Spleen (tissue), 11 donors: ENCODE measurements around the gene AGRN. TPM values are rescaled to one million over a fixed set of nuclear protein-coding genes. Genes with fewer than 3 reads are reported as not detected.

Experiments used
- DNase-seq: peaks from one replicate; pipeline ENCODE4 v3.0.0-alpha.2; 2020
- H3K27ac ChIP-seq, 8 donors: fragments of 200-600 bp; sonication (generic) in 7 of 8; 1 replicate in 4 of 8; 2 replicates in 4 of 8; pipeline versions ENCODE4 v1.5.0 to v1.8.0; 2016 to 2021; ENCODE audit warnings: inconsistent platforms in 4 of 8, mild to moderate bottlenecking in 4 of 8, moderate library complexity in 1 of 8
- H3K27me3 ChIP-seq, 7 donors: fragments of 200-600 bp; sonication (generic) in 6 of 7; replicated peaks in 1 of 7; 1 replicate in 4 of 7; 2 replicates in 3 of 7; pipeline versions ENCODE4 v1.5.0 to v1.8.0; 2016 to 2021; ENCODE audit warnings: inconsistent platforms in 3 of 7, mild to moderate bottlenecking in 1 of 7
- H3K36me3 ChIP-seq, 6 donors: fragments of 200-600 bp; sonication (generic) in 5 of 6; 1 replicate in 4 of 6; 2 replicates in 2 of 6; pipeline versions ENCODE4 v1.5.0 to v1.8.0; 2016 to 2021; ENCODE audit warnings: inconsistent platforms in 2 of 6
- H3K4me1 ChIP-seq, 6 donors: fragments of 200-600 bp; sonication (generic) in 5 of 6; 1 replicate in 3 of 6; 2 replicates in 3 of 6; pipeline versions ENCODE4 v1.5.0 to v1.8.0; 2016 to 2021; ENCODE audit warnings: inconsistent platforms in 3 of 6
- H3K4me3 ChIP-seq, 8 donors: fragments of 200-600 bp; sonication (generic) in 7 of 8; 1 replicate in 4 of 8; 2 replicates in 4 of 8; pipeline versions ENCODE4 v1.5.0 to v1.8.0; 2016 to 2021; ENCODE audit warnings: inconsistent platforms in 4 of 8, mild to moderate bottlenecking in 4 of 8, moderate library complexity in 2 of 8
- H3K9me3 ChIP-seq, 8 donors: fragments of 200-600 bp; sonication (generic) in 7 of 8; 1 replicate in 4 of 8; 2 replicates in 4 of 8; pipeline versions ENCODE4 v1.5.0 to v1.8.0; 2016 to 2021; ENCODE audit warnings: inconsistent platforms in 4 of 8
- POLR2A ChIP-seq, 3 donors: fragments of 450-650 bp; IDR thresholded peaks; one replicate each; pipeline ENCODE4 v1.5.1; 2017; ENCODE audit warnings: antibody characterized with exemption in 3 of 3, mild to moderate bottlenecking in 1 of 3
- POLR2AphosphoS5 ChIP-seq, 3 donors: sonication (generic); formaldehyde crosslinking; IDR thresholded peaks; one replicate each; pipeline ENCODE4 v1.5.1; 2017; ENCODE audit warnings: antibody characterized with exemption in 3 of 3
- WGBS, 5 donors: extraction: QIAGEN DNeasy Blood & Tissue Kit in 3 of 5; methylation state at CpG; one replicate each; pipeline versions ENCODE4 v1.1.5 to v1.1.7; 2013 to 2018; 5-methylcytosine and 5-hydroxymethylcytosine counted together
- intact Hi-C: fragments of 100-400 bp; cut with DNase I; formaldehyde crosslinking; loops from one replicate; pipeline ENCODE4 v1.15.0; 2023; ENCODE audit warnings: low total_unique reads
- polyA plus RNA-seq, 3 donors: library from polyadenylated mRNA; stranded (reverse); fragments of 200-250 nt; gene quantifications; one replicate each; pipeline ENCODE4 v1.2.1, GENCODE V29; 2013
- total RNA-seq, 7 donors: library from RNA; depleted of rRNA in 3 of 7; stranded (reverse); fragments of >200 nt in 3 of 7; fragmentation: NEBNext Ultra II Directional in 4 of 7; extraction: Animal tissue kit (Norgen Biotek cat#: 25700) in 4 of 7; gene quantifications; one replicate each; pipeline versions ENCODE4 v1.1.0 to v1.2.1, GENCODE V29; 2016 to 2021
- TF ChIP-seq, protein P1 (sequence below), 11 experiments: fragments of 200-600 bp in 7 of 11; fragments of 450-650 bp in 4 of 11; sonication (generic) in 4 of 11; IDR thresholded peaks in 8 of 11; conservative IDR thresholded peaks in 3 of 11; 1 replicate in 7 of 11; 2 replicates in 4 of 11; pipeline versions ENCODE4 v1.4.0 to v1.8.0; 2016 to 2021; ENCODE audit warnings: antibody characterized with exemption in 11 of 11, inconsistent platforms in 4 of 11, mild to moderate bottlenecking in 1 of 11
- donor health status: healthy with polysubstance abuse.
- donor health status: DM: no; HTN: no; CAD: no; lungs with moderate emphysema.
- donor health status: DM: no; HTN: no; CAD: no.
- donor health status: Bipolar disorder and iron deficiency.
- donor health status: healthy.
- donor health status: DM: no; HTN: no; CAD: no.
- donor health status: DM: yes; HTN: yes; CAD: no.

Gene AGRN
- total and polyA plus RNA-seq, 10 donors: 4.6 to 27.2 (median 14.5) TPM

DNA sequence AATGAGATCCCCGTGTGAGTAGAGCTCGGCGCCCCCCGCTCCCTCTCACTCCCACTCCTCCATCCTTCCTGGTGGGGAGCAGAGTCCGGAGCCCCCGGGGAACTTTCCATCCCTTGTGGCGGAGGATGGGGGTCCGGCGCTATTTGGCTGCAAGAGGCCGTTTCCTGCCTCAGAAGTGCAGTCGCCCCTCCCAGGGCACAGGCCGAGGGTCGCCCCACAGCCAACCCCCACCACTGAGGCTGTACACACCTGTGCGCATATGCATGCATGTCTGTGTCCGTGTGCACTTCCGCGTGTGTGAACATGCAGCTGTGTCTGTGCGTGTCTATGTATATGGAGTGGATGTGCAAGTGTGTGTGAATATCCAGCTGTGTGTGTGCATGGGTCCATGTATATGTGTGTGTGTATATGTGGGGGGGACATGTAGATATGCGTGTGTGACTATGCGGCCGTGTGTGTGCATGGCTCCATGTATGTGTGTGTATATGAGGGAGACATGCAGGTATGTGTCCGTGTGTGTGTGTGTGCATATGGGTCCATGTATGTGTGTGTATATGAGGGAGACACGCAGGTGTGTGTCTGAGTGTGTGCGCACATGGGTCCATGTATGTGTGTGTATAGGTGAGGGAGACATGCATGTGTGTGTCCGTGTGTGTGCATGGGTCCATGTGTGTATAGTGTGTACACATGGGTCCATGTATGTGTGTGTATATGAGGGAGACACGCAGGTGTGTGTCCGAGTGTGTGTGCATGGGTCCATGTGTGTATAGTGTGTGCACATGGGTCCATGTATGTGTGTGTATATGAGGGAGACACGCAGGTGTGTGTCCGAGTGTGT is 32.3 kb downstream of the AGRN start:
- Histone ChIP-seq H3K4me1 (no peaks in the 10 kb centered on the region), H3K4me3 (no peak overlapping the region), H3K27ac (no peak overlapping the region), H3K9me3 (no peaks in the 10 kb centered on the region), H3K27me3 (peaks cover 0 to 7% (median 3%) of the 10 kb centered on the region in 7 donors), H3K36me3 (peaks cover 0 to 28% (median 1%) of the 10 kb centered on the region in 6 donors)
- 92 to 96% (median 95%) methylated on average over 29 of the region's 29 CpGs for WGBS, 5 donors
- intact Hi-C loops: no loop called here
- TF ChIP-seq, protein P1, sequence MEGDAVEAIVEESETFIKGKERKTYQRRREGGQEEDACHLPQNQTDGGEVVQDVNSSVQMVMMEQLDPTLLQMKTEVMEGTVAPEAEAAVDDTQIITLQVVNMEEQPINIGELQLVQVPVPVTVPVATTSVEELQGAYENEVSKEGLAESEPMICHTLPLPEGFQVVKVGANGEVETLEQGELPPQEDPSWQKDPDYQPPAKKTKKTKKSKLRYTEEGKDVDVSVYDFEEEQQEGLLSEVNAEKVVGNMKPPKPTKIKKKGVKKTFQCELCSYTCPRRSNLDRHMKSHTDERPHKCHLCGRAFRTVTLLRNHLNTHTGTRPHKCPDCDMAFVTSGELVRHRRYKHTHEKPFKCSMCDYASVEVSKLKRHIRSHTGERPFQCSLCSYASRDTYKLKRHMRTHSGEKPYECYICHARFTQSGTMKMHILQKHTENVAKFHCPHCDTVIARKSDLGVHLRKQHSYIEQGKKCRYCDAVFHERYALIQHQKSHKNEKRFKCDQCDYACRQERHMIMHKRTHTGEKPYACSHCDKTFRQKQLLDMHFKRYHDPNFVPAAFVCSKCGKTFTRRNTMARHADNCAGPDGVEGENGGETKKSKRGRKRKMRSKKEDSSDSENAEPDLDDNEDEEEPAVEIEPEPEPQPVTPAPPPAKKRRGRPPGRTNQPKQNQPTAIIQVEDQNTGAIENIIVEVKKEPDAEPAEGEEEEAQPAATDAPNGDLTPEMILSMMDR (IDR thresholded peaks at IDR 0.05 in 8 of 11, conservative IDR thresholded peaks at IDR 0.05 in 3 of 11): no peak
- TF ChIP-seq POLR2A (IDR thresholded peaks at IDR 0.05) (no peak), POLR2AphosphoS5 (IDR thresholded peaks at IDR 0.05) (no peak)
- DNase-seq: no peak

- peaks cover 0 to 20% (median 0%) of the 10 kb centered on the region in 6 donors for H3K36me3 ChIP-seq
- WGBS, 5 donors: 83 to 94% (median 90%) methylated on average over 9 to 15 of the region's 15 CpGs
- DNase-seq: no peak
- H3K27ac ChIP-seq: no peak overlapping the region
- intact Hi-C loops: no loop called here
- H3K4me3 ChIP-seq: no peak overlapping the region
- TF ChIP-seq POLR2A (IDR thresholded peaks at IDR 0.05) (no peak), POLR2AphosphoS5 (IDR thresholded peaks at IDR 0.05) (no peak)
- TF ChIP-seq, protein P1 (IDR thresholded peaks at IDR 0.05 in 8 of 11, conservative IDR thresholded peaks at IDR 0.05 in 3 of 11): no peak
- peaks cover 0 to 15% (median 11%) of the 10 kb centered on the region in 7 donors for H3K27me3 ChIP-seq
- no peaks in the 10 kb centered on the region for H3K9me3 ChIP-seq
- H3K4me1 ChIP-seq: peaks cover 0 to 2% (median under 1%) of the 10 kb centered on the region in 6 donors
Observed at GRCh38 chr1:1053022-1053421, 33.1 kb downstream of the AGRN start.

GRCh38 chr1:1053682-1054081 is 33.8 kb downstream of the AGRN start:
- Histone ChIP-seq H3K36me3 (peaks cover 0 to 19% (median 0%) of the 10 kb centered on the region in 6 donors), H3K4me3 (no peak overlapping the region), H3K9me3 (no peaks in the 10 kb centered on the region), H3K27me3 (peaks cover 0 to 21% (median 17%) of the 10 kb centered on the region in 7 donors), H3K27ac (no peak overlapping the region), H3K4me1 (peaks cover 0 to 8% (median 5%) of the 10 kb centered on the region in 6 donors)
- TF ChIP-seq, protein P1 (IDR thresholded peaks at IDR 0.05 in 8 of 11, conservative IDR thresholded peaks at IDR 0.05 in 3 of 11): no peak
- TF ChIP-seq POLR2AphosphoS5 (IDR thresholded peaks at IDR 0.05): no peak
- no peak for TF ChIP-seq POLR2A (IDR thresholded peaks at IDR 0.05)
- no peak for DNase-seq
- WGBS, 5 donors: 90 to 98% (median 93%) methylated on average over 10 to 18 of the region's 18 CpGs
- intact Hi-C loops: no loop called here

DNA sequence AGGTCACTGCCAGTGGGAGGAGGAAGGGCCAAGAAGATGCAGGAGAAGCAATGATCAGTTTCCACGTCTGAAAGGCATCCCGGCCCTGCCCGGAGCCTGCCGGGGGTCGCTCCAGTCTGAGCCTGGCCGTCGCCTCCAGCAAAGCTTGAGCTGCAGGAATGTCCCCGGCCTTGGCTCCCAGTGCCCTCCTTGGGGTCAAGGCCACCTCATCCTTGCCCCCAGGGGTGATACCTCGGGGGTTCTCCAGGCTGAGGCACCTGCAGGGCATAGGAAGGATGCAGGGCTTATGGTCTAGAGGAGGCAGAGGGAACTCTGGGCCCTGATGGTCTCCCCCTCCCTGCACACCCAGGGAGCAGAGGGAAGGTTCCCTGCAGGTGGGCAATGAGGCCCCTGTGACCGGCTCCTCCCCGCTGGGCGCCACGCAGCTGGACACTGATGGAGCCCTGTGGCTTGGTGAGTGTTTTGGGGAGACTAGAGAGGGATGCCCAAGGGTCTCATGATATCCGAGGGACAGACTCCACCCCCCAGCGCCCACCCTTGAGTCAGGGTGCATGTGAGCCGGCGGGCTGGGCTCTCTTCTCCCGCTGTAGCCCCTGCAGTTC is 34.3 kb downstream of the AGRN start:
- Histone ChIP-seq H3K4me3 (no peak overlapping the region), H3K27ac (no peak overlapping the region), H3K27me3 (peaks cover 0 to 26% (median 21%) of the 10 kb centered on the region in 7 donors), H3K4me1 (peaks cover 0 to 14% (median 10%) of the 10 kb centered on the region in 6 donors), H3K9me3 (no peaks in the 10 kb centered on the region), H3K36me3 (peaks cover 0 to 19% (median 0%) of the 10 kb centered on the region in 6 donors)
- no peak for DNase-seq
- 90 to 100% (median 93%) methylated on average over 6 to 18 of the region's 18 CpGs for WGBS, 5 donors
- intact Hi-C loops: no loop called here
- no peak for TF ChIP-seq POLR2A (IDR thresholded peaks at IDR 0.05)
- no peak for TF ChIP-seq POLR2AphosphoS5 (IDR thresholded peaks at IDR 0.05)
- TF ChIP-seq, protein P1 (IDR thresholded peaks at IDR 0.05 in 8 of 11, conservative IDR thresholded peaks at IDR 0.05 in 3 of 11): no peak
